HEK293 (cell line): ENCODE data around the gene ZDHHC24.
"Not testable (repeated sequence)": the region's sequence is repeated elsewhere in the genome, so short reads cannot be mapped to it uniquely, and the experiment has no call there.

Experiments
- CTCF ChIA-PET: fragments of 350-600 bp; formaldehyde crosslinking; extraction: SDS; loops from one replicate; lab custom pipeline; 2021; ENCODE audit warnings: antibody characterized with exemption; lab: Yijun Ruan, JAX
- POLR2A ChIA-PET: fragments of 300-600 bp; formaldehyde crosslinking; extraction: SDS; loops from one replicate; lab custom pipeline; 2020; ENCODE audit warnings: antibody characterized with exemption, inconsistent platforms; lab: Yijun Ruan, JAX
- H3K27ac ChIP-seq: fragments of 200-500 bp; sonication (Bioruptor generic); 2 replicates; pipeline ENCODE4 v1.5.1; 2014; ENCODE audit warnings: low read depth, low read length, control low read depth, inconsistent platforms; ENCODE audit errors: extremely low read depth
- H3K36me3 ChIP-seq, 2 experiments: fragments of 200-500 bp in 1 of 2; sonication (Bioruptor generic) in 1 of 2; 1 replicate in 1 of 2; 2 replicates in 1 of 2; pipeline ENCODE4 v1.5.1; 2014 to 2017; ENCODE audit warnings: inconsistent platforms in 2 of 2, low read length in 2 of 2; ENCODE audit not compliant: control insufficient read depth in 2 of 2, insufficient read depth in 1 of 2
- H3K4me1 ChIP-seq: fragments of 200-500 bp; sonication (Bioruptor generic); 2 replicates; pipeline ENCODE4 v1.5.1; 2014; ENCODE audit warnings: mild to moderate bottlenecking, low read length, inconsistent platforms; ENCODE audit not compliant: control insufficient read depth, insufficient read depth
- H3K4me3 ChIP-seq: 2 replicates; pipeline ENCODE4 v1.5.1; 2011; ENCODE audit warnings: low read depth, mild to moderate bottlenecking, control low read depth, low read length, moderate library complexity
- H3K9me3 ChIP-seq: fragments of 200-500 bp; sonication (Bioruptor generic); 2 replicates; pipeline ENCODE4 v1.5.1; 2014; ENCODE audit warnings: low read depth, low read length, inconsistent platforms; ENCODE audit not compliant: control insufficient read depth, insufficient read depth
- EGR2 ChIP-seq: fragments of 450-650 bp; formaldehyde crosslinking; IDR thresholded peaks from 2 replicates; pipeline ENCODE4 v1.5.1; 2016; ENCODE audit warnings: low read depth, missing biosample characterization, missing genetic modification characterization
- SCRT1 ChIP-seq: fragments of 450-650 bp; formaldehyde crosslinking; IDR thresholded peaks from 2 replicates; pipeline ENCODE4 v1.5.1; 2016; ENCODE audit warnings: missing biosample characterization, missing genetic modification characterization, borderline replicate concordance
- SCRT2 ChIP-seq: fragments of 450-650 bp; formaldehyde crosslinking; IDR thresholded peaks from 2 replicates; pipeline ENCODE4 v1.5.1; 2016; ENCODE audit warnings: missing biosample characterization, missing genetic modification characterization
- ZFHX2 ChIP-seq: fragments of 450-650 bp; formaldehyde crosslinking; conservative IDR thresholded peaks from 2 replicates; pipeline ENCODE4 v1.5.1; 2016; ENCODE audit warnings: missing biosample characterization, missing genetic modification characterization
- ZNF157 ChIP-seq: fragments of 450-650 bp; formaldehyde crosslinking; IDR thresholded peaks from 2 replicates; pipeline ENCODE4 v1.5.1; 2016; ENCODE audit warnings: missing biosample characterization, missing genetic modification characterization
- ZNF175 ChIP-seq: fragments of 450-650 bp; formaldehyde crosslinking; IDR thresholded peaks from 2 replicates; pipeline ENCODE4 v1.5.1; 2016; ENCODE audit warnings: missing biosample characterization, missing genetic modification characterization
- ZNF223 ChIP-seq: fragments of 450-650 bp; formaldehyde crosslinking; IDR thresholded peaks from 2 replicates; pipeline ENCODE4 v1.5.1; 2016; ENCODE audit warnings: missing biosample characterization, missing genetic modification characterization
- ZNF292 ChIP-seq: fragments of 450-650 bp; formaldehyde crosslinking; IDR thresholded peaks from 2 replicates; pipeline ENCODE4 v1.5.1; 2016; ENCODE audit warnings: low read depth, missing biosample characterization, missing genetic modification characterization, borderline replicate concordance
- ZNF596 ChIP-seq: fragments of 450-650 bp; IDR thresholded peaks from 2 replicates; pipeline ENCODE4 v1.5.0; 2018; ENCODE audit warnings: missing biosample characterization, mild to moderate bottlenecking, missing genetic modification characterization, moderate library complexity
- ZNF600 ChIP-seq: fragments of 450-650 bp; formaldehyde crosslinking; IDR thresholded peaks from 2 replicates; pipeline ENCODE4 v1.5.1; 2016; ENCODE audit warnings: missing biosample characterization, missing genetic modification characterization
- ZNF610 ChIP-seq: fragments of 450-650 bp; formaldehyde crosslinking; IDR thresholded peaks from 2 replicates; pipeline ENCODE4 v1.5.1; 2016; ENCODE audit warnings: missing biosample characterization, missing genetic modification characterization, borderline replicate concordance
- ZNF658 ChIP-seq: fragments of 450-650 bp; formaldehyde crosslinking; IDR thresholded peaks from 2 replicates; pipeline ENCODE4; 2016; ENCODE audit warnings: missing biosample characterization, missing genetic modification characterization
- ZNF664 ChIP-seq: fragments of 450-650 bp; formaldehyde crosslinking; IDR thresholded peaks from 2 replicates; pipeline ENCODE4 v1.5.1; 2016; ENCODE audit warnings: missing biosample characterization, missing genetic modification characterization
- ZSCAN23 ChIP-seq: fragments of 450-650 bp; formaldehyde crosslinking; IDR thresholded peaks from 2 replicates; pipeline ENCODE4 v1.5.1; 2016; ENCODE audit warnings: missing biosample characterization, missing genetic modification characterization
- TF ChIP-seq, protein P1 (sequence below): IDR thresholded peaks from 2 replicates; pipeline ENCODE4 v1.6.1; 2011; ENCODE audit warnings: mild to moderate bottlenecking, low read depth, low read length, borderline replicate concordance
- TF ChIP-seq, protein P2 (sequence below): fragments of 450-650 bp; formaldehyde crosslinking; IDR thresholded peaks from 2 replicates; pipeline ENCODE4 v1.5.1; 2016; ENCODE audit warnings: missing biosample characterization, missing genetic modification characterization
- TF ChIP-seq, protein P3 (sequence below): sonication (generic); formaldehyde crosslinking; IDR thresholded peaks from 2 replicates; pipeline ENCODE4 v1.8.1; 2022; ENCODE audit warnings: mild to moderate bottlenecking, moderate library complexity, missing genetic modification reagents

Gene ZDHHC24

DNA sequence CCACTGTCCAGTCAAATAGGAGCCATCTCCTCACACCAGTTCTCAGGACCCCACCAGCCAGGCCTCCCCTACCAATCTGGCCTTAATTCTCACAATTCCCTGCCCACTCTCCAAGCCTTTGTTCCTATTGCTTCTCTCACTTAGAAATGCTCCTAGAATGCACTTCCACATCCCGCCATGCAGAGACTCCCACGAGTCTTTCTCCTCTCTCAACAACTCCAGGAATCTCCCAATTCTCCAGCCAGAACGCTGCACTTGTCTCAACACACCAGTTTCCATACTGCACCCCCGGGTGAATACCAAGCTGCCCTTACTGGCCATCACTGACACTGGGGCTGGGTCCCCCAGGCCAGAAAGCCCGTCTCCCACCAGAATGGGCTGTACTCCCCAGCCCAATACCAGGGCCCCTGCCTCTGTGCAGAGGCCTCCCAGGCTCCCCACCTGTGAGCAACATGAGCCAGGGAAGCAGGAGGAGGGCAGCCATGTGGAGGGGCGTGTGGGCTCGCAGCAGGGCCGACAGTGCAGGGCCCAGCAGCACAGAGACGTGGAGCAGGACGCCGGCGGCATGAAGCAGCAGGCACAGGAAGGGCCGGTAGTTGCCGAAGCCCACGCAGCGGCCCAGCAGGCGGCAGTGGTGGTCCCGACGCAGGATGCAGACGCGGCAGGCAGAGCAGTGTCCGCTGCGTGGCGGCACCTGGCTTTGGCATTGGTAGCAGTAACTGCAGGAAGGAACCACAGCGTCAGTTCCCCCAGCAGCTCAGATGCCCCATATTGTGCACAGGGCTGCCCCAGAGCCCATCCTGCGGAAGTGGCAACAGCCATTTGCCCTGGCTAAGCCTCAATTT is 2.4 kb downstream of the ZDHHC24 start:
- no peak overlapping the region for H3K4me3 ChIP-seq
- no peak overlapping the region for H3K27ac ChIP-seq
- CTCF ChIA-PET: no interaction called here
- TF ChIP-seq ZNF600 (tag by site-specific recombination) (0 out of 2 replicates have a peak, but pooled peaks have one; percentile 27), ZNF175 (tag by site-specific recombination) (no peak)
- no peaks in the 10 kb centered on the region for H3K9me3 ChIP-seq
- no peaks in the 10 kb centered on the region for H3K4me1 ChIP-seq
- H3K36me3 ChIP-seq: peaks cover 0 to 46% of the 10 kb centered on the region in 2 experiments; a peak in 2 of 3 replicates
- POLR2A ChIA-PET: interaction anchor here (0.9 kb wide), 2 partner anchors 73 to 135 kb away, joined by 3 read pairs; no protein-coding TSS in a partner anchor

DNA sequence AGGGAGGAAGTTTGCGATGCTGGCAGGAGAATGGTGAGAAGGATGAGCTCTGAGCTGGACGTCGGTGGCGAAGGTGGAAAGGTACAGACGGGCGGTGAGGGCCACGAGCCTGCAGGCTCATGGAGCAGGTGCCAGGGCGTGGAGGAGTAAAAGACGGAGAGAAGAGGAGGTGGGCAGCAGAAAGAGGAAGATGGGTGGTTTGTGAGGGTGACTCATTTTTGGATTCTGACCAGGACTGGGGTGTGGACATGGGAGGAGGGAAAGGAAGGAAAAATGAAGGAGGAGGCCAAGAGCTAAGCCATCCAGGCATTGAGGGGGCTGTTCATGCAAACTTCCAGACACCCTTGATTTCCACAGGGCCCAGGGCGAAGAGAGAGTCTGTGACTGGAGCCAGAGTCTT is 3.5 kb downstream of the ZDHHC24 start:
- TF ChIP-seq, protein P1, sequence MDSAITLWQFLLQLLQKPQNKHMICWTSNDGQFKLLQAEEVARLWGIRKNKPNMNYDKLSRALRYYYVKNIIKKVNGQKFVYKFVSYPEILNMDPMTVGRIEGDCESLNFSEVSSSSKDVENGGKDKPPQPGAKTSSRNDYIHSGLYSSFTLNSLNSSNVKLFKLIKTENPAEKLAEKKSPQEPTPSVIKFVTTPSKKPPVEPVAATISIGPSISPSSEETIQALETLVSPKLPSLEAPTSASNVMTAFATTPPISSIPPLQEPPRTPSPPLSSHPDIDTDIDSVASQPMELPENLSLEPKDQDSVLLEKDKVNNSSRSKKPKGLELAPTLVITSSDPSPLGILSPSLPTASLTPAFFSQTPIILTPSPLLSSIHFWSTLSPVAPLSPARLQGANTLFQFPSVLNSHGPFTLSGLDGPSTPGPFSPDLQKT: no peak
- TF ChIP-seq ZFHX2 (tag by site-specific recombination) (peak; percentile 92), EGR2 (tag by site-specific recombination) (peak; percentile 95)
- H3K36me3 ChIP-seq: peaks cover 0 to 46% of the 10 kb centered on the region in 2 experiments; a peak in 2 of 3 replicates
- H3K27ac ChIP-seq: no peak overlapping the region
- no peak overlapping the region for H3K4me3 ChIP-seq
- no peaks in the 10 kb centered on the region for H3K4me1 ChIP-seq
- CTCF ChIA-PET: interaction anchor here (0.6 kb wide), 1 partner anchor 608 kb away, joined by 3 read pairs; no protein-coding TSS in a partner anchor
- POLR2A ChIA-PET: interaction anchor here (0.6 to 0.9 kb wide), 3 partner anchors 74 to 304 kb away, joined by 3 read pairs; no protein-coding TSS in a partner anchor
- no peaks in the 10 kb centered on the region for H3K9me3 ChIP-seq

DNA sequence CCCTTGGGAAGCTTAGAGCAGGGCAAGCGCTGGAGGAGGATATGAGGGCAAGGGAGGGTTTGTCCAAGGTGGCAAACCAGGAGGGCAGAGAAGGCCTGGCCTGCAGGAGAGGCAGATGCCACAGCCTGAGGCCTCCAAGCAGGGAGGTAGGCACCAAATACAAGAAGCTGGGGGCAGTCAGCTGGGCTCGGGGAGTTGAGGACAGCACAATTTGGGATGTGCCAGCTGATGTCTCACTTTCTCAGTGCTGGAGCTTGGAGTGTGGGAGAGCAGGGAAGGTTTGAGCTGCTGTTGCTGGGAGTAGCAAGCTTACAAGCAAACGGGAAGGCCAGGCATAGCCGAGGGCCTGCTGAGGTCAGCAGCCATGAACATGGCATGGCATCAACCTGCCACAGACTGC is 4.0 kb downstream of the ZDHHC24 start:
- Histone ChIP-seq H3K27ac (no peak overlapping the region), H3K36me3 (peaks cover 0 to 48% of the 10 kb centered on the region in 2 experiments; a peak in 2 of 3 replicates), H3K9me3 (no peaks in the 10 kb centered on the region), H3K4me1 (no peaks in the 10 kb centered on the region), H3K4me3 (no peak overlapping the region)
- TF ChIP-seq ZSCAN23 (tag by site-specific recombination) (no peak), ZNF664 (tag by site-specific recombination) (no peak), ZNF292 (tag by site-specific recombination) (no peak)
- ChIA-PET POLR2A (interaction anchor here (0.6 kb wide), 1 partner anchor 304 kb away, joined by 3 read pairs; no protein-coding TSS in a partner anchor), CTCF (interaction anchor here (0.6 kb wide), 1 partner anchor 609 kb away, joined by 3 read pairs; no protein-coding TSS in a partner anchor)

DNA sequence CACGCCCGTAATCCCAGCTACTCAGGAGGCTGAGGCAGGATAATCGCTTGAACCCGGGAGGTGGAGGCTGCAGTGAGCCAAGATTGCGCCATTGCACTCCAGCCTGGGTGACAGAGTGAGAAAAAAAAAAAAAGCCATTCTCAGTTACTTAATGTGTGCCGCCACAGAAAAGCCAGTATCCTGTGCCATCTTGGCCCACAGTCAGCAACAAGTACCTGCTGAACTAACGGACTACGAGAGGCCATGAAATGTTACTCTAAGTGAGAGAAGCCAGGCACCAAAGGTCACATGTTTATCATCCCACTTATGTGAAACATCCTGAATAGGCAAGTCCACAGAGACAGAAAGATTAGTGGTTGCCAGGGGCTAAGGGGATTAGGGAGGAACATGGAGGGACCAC is 5.2 kb downstream of the ZDHHC24 start:
- peaks cover 0 to 57% of the 10 kb centered on the region in 2 experiments; a peak in 2 of 3 replicates for H3K36me3 ChIP-seq
- H3K9me3 ChIP-seq, H3K27ac ChIP-seq, POLR2A ChIA-PET, H3K4me3 ChIP-seq, CTCF ChIA-PET, H3K4me1 ChIP-seq: not testable (repeated sequence)
- peak; percentile 84 for TF ChIP-seq SCRT2 (tag by site-specific recombination)
- peak; percentile 64; the same call in 1 of the 2 replicates for TF ChIP-seq SCRT1

DNA sequence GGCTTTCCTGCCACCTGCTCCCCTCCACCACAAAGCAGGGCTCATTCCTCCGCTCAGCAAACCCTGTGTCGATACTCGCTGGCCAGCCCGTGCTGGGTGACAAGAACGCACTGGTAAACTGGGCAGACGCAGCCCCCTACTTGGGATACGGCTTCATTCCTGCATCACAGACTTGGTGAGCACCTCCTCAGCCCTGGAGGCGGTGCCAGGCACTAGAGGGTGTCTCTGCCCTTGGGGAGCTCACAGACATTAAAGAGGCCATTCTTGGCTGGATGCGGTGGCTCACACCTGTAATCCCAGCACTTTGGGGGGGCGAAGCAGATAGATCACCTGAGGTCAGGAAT is 6.0 kb downstream of the ZDHHC24 start:
- no peak overlapping the region for H3K4me3 ChIP-seq
- H3K4me1 ChIP-seq: no peaks in the 10 kb centered on the region
- POLR2A ChIA-PET: no interaction called here
- no peak for TF ChIP-seq ZNF610 (tag by site-specific recombination)
- no peak for TF ChIP-seq ZNF596 (tag by site-specific recombination)
- TF ChIP-seq, protein P2, sequence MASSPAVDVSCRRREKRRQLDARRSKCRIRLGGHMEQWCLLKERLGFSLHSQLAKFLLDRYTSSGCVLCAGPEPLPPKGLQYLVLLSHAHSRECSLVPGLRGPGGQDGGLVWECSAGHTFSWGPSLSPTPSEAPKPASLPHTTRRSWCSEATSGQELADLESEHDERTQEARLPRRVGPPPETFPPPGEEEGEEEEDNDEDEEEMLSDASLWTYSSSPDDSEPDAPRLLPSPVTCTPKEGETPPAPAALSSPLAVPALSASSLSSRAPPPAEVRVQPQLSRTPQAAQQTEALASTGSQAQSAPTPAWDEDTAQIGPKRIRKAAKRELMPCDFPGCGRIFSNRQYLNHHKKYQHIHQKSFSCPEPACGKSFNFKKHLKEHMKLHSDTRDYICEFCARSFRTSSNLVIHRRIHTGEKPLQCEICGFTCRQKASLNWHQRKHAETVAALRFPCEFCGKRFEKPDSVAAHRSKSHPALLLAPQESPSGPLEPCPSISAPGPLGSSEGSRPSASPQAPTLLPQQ (tag by site-specific recombination): no peak
- TF ChIP-seq, protein P3, sequence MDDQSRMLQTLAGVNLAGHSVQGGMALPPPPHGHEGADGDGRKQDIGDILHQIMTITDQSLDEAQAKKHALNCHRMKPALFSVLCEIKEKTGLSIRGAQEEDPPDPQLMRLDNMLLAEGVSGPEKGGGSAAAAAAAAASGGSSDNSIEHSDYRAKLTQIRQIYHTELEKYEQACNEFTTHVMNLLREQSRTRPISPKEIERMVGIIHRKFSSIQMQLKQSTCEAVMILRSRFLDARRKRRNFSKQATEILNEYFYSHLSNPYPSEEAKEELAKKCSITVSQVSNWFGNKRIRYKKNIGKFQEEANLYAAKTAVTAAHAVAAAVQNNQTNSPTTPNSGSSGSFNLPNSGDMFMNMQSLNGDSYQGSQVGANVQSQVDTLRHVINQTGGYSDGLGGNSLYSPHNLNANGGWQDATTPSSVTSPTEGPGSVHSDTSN: no peak
- TF ChIP-seq ZNF223 (tag by site-specific recombination): no peak
- TF ChIP-seq ZNF658 (tag by site-specific recombination): no peak
- no peak for TF ChIP-seq ZNF157 (tag by site-specific recombination)
- TF ChIP-seq, all 188 proteins: peak for 0
- CTCF ChIA-PET: interaction anchor here (0.7 kb wide), 1 partner anchor 48 kb away, joined by 4 read pairs; no protein-coding TSS in a partner anchor
- peaks cover 0 to 57% of the 10 kb centered on the region in 2 experiments; a peak in 2 of 3 replicates for H3K36me3 ChIP-seq
- H3K27ac ChIP-seq: no peak overlapping the region
- no peaks in the 10 kb centered on the region for H3K9me3 ChIP-seq
